K562 (cell line): Measurements from ENCODE around the gene PARD3B. TPM values are rescaled to one million over a fixed set of nuclear protein-coding genes. Genes with fewer than 3 reads are reported as not detected.

Experiments
- ATAC-seq: fragments of 200-7000 bp; cut with Tn5 transposase; 3 replicates; pipeline ENCODE4 v1.9.1; 2020; ENCODE audit warnings: moderate library complexity
- BruUV-seq: library from RNA; stranded (reverse); fragments of 400-500 nt; replicated peaks from 2 replicates; lab custom pipeline; 2021; lab: Mats Ljungman, UMichigan
- CTCF ChIA-PET: fragments of 300-600 bp; formaldehyde crosslinking; extraction: SDS; loops from one replicate; lab custom pipeline; 2021; ENCODE audit warnings: low intra/inter-chr PET ratio; lab: Yijun Ruan, JAX
- POLR2A ChIA-PET: fragments of 300-600, 350-650 bp; sonication (Branson Sonifier 250); formaldehyde crosslinking; extraction: SDS; loops from one replicate; lab custom pipeline; 2021; ENCODE audit warnings: antibody characterized with exemption, inconsistent platforms; lab: Yijun Ruan, JAX
- DNase-seq, 4 experiments: peaks; one replicate each; pipeline versions ENCODE4 v3.0.0 to v3.0.0-alpha.2; 2011 to 2018; ENCODE audit warnings: low spot score in 3 of 4, mixed read lengths in 3 of 4; ENCODE audit errors: extremely low read depth in 1 of 4
- FAIRE-seq: peaks from 2 replicates; lab custom pipeline; 2011; peaks lifted over from hg19 to GRCh38; lab: Jason Lieb, UNC
- H2AFZ ChIP-seq: 2 replicates; pipeline ENCODE4 v1.6.0; 2011; ENCODE audit warnings: low read depth, low read length, control low read depth, inconsistent platforms
- H3K27ac ChIP-seq: fragments of 200-600 bp; 3 replicates; pipeline ENCODE4 v1.8.0; 2011; ENCODE audit warnings: low read depth, mild to moderate bottlenecking, control low read depth, inconsistent platforms, low read length, moderate library complexity, mixed read lengths; ENCODE audit errors: extremely low read depth
- H3K27me3 ChIP-seq, 2 experiments: fragments of 300-600 bp in 1 of 2; 2 replicates in 1 of 2; 3 replicates in 1 of 2; pipeline versions ENCODE4 v1.6.0 to v1.8.0; 2011; ENCODE audit warnings: inconsistent platforms in 2 of 2, low read length in 2 of 2, mild to moderate bottlenecking in 1 of 2, mixed read lengths in 1 of 2, moderate library complexity in 1 of 2; ENCODE audit not compliant: control insufficient read depth in 2 of 2, insufficient read depth in 2 of 2
- H3K36me3 ChIP-seq: fragments of 300-600 bp; 3 replicates; pipeline ENCODE4 v1.8.0; 2011; ENCODE audit warnings: mild to moderate bottlenecking, low read length, inconsistent platforms; ENCODE audit not compliant: control insufficient read depth, insufficient read depth
- H3K4me1 ChIP-seq, 2 experiments: fragments of 200-600 bp in 1 of 2; replicated peaks in 1 of 2; 2 replicates in 1 of 2; 3 replicates in 1 of 2; pipeline versions ENCODE4 v1.5.1 to v1.8.0; 2011; ENCODE audit warnings: inconsistent platforms in 2 of 2, low read length in 2 of 2, mild to moderate bottlenecking in 1 of 2, mixed read lengths in 1 of 2, moderate library complexity in 1 of 2; ENCODE audit not compliant: control insufficient read depth in 2 of 2, insufficient read depth in 2 of 2
- H3K4me2 ChIP-seq: 2 replicates; pipeline ENCODE4 v1.6.1; 2011; ENCODE audit warnings: low read length, control low read depth, inconsistent platforms, mixed read lengths; ENCODE audit not compliant: insufficient read depth
- H3K4me3 ChIP-seq: fragments of 200-600 bp; sonication (generic), shearing (Covaris generic); 2 replicates; pipeline ENCODE4 v1.5.1; 2016; ENCODE audit warnings: control low read depth, inconsistent platforms
- H3K79me2 ChIP-seq: fragments of 200-600 bp; 3 replicates; pipeline ENCODE4 v1.8.0; 2011; ENCODE audit warnings: low read length, inconsistent platforms; ENCODE audit not compliant: control insufficient read depth, insufficient read depth
- H3K9ac ChIP-seq, 2 experiments: 2 replicates each; pipeline versions ENCODE4 v1.6.0 to v1.6.1; 2011; ENCODE audit warnings: low read depth in 2 of 2, low read length in 2 of 2, control low read depth in 1 of 2, inconsistent platforms in 1 of 2, mild to moderate bottlenecking in 1 of 2, mixed read lengths in 1 of 2; ENCODE audit not compliant: insufficient read depth in 1 of 2
- H3K9me1 ChIP-seq: one replicate; pipeline ENCODE4 v1.6.0; 2011; ENCODE audit warnings: inconsistent platforms, mild to moderate bottlenecking, low read length, moderate library complexity; ENCODE audit not compliant: control insufficient read depth, insufficient read depth
- H3K9me3 ChIP-seq: replicated peaks from 2 replicates; pipeline ENCODE4 v1.5.1; 2011; ENCODE audit warnings: low read depth, low read length, inconsistent platforms; ENCODE audit not compliant: control insufficient read depth, insufficient read depth
- H4K20me1 ChIP-seq: replicated peaks from 2 replicates; pipeline ENCODE4 v1.6.1; 2011; ENCODE audit warnings: low read length, inconsistent platforms, mixed read lengths; ENCODE audit not compliant: control insufficient read depth, insufficient read depth
- BCOR ChIP-seq: fragments of 450-650 bp; IDR thresholded peaks from 2 replicates; pipeline ENCODE4 v1.6.1; 2016
- CBX3 ChIP-seq, 2 experiments: IDR thresholded peaks; 1 replicate in 1 of 2; 2 replicates in 1 of 2; pipeline ENCODE4 v1.6.1; 2012; ENCODE audit warnings: inconsistent platforms in 2 of 2, low read length in 2 of 2, borderline replicate concordance in 1 of 2, control low read depth in 1 of 2
- ESRRB ChIP-seq: fragments of 250-450 bp; sonication (Bioruptor Pico); IDR thresholded peaks from 2 replicates; pipeline ENCODE4 v1.5.0; 2020; ENCODE audit warnings: mild to moderate bottlenecking, moderate library complexity, borderline replicate concordance
- GATAD2A ChIP-seq: fragments of 450-650 bp; IDR thresholded peaks from 2 replicates; pipeline ENCODE4 v1.6.1; 2017
- NCOA1 ChIP-seq: fragments of 450-650 bp; IDR thresholded peaks from 2 replicates; pipeline ENCODE4 v1.6.1; 2016; ENCODE audit warnings: low read depth
- PURB ChIP-seq: sonication (generic); formaldehyde crosslinking; IDR thresholded peaks from 2 replicates; pipeline ENCODE4 v1.9.0; 2021; ENCODE audit warnings: low read depth, mild to moderate bottlenecking, missing genetic modification reagents
- ZBTB5 ChIP-seq: fragments of 450-650 bp; IDR thresholded peaks from 2 replicates; pipeline ENCODE4 v1.6.1; 2017; ENCODE audit warnings: antibody characterized with exemption
- ZNF253 ChIP-seq: fragments of 250-450 bp; sonication (Bioruptor Pico); conservative IDR thresholded peaks from 2 replicates; pipeline ENCODE4 v1.6.1; 2021; ENCODE audit warnings: mild to moderate bottlenecking
- WGBS: fragments of 100-300 bp; shearing (Covaris generic); methylation state at CpG from one replicate; pipeline ENCODE4 v1.1.6; 2016; ENCODE audit warnings: low coverage, mixed read lengths; ENCODE audit not compliant: insufficient coverage; ENCODE audit errors: missing lambda C conversion rate; 5-methylcytosine and 5-hydroxymethylcytosine counted together
- in situ Hi-C: fragments of 300-500 bp; cut with MboI; formaldehyde crosslinking; loops from 4 replicates; pipeline ENCODE4 v1.15.0; 2018; ENCODE audit warnings: inconsistent platforms, mixed read lengths
- intact Hi-C: fragments of 100-400 bp; cut with micrococcal nuclease; formaldehyde crosslinking; loops from 2 replicates; pipeline ENCODE4 v1.14.2; 2022
- polyA plus RNA-seq, 8 experiments: library from polyadenylated mRNA; depleted of rRNA in 4 of 8; stranded (reverse) in 5 of 8; unstranded in 3 of 8; fragments of >200 nt; fragmentation: Nextera tagmentation in 2 of 8; fragmentation: Illumina TruSeq in 1 of 8; extraction: Ambion mirVana in 2 of 8; extraction: Trizol in 1 of 8; gene quantifications; 2 replicates each; pipeline versions ENCODE4 v1.2.1 to v1.2.3, GENCODE V29; 2011 to 2014; ENCODE audit warnings: inconsistent platforms in 1 of 8, missing spikeins in 1 of 8
- total RNA-seq, 7 experiments: library from RNA; depleted of rRNA in 6 of 7; stranded (reverse); fragments of >200 nt in 6 of 7; fragmentation: Illumina TruSeq in 2 of 7; extraction: Trizol in 2 of 7; gene quantifications; 2 replicates each; pipeline versions ENCODE4 v1.2.1 to v1.2.3, GENCODE V29; 2011 to 2021; ENCODE audit warnings: low replicate concordance in 1 of 7
- TF ChIP-seq, protein P1 (sequence below): fragments of 250-450 bp; sonication (Bioruptor Pico); IDR thresholded peaks from 2 replicates; pipeline ENCODE4 v1.8.0; 2022; ENCODE audit warnings: moderate library complexity, mild to moderate bottlenecking, inconsistent platforms
- TF ChIP-seq, protein P2 (sequence below): fragments of 450-650 bp; IDR thresholded peaks from 2 replicates; pipeline ENCODE4 v1.7.0; 2016; ENCODE audit warnings: borderline replicate concordance
- TF ChIP-seq, protein P3 (sequence below): fragments of 200-800 bp; sonication (Bioruptor generic); IDR thresholded peaks from 2 replicates; pipeline ENCODE4 v1.6.1; 2017; ENCODE audit warnings: missing genetic modification characterization, missing compliant biosample characterization

Gene PARD3B
- total and polyA plus RNA-seq, 9 of the 15 experiments (the other 6 are each of a cell fraction or from before 2014, with no cell fraction given) = 0.15 to 3.0 (median 1.1) TPM

GRCh38 chr2:204667990-204668389 lies 122.7 kb downstream of the PARD3B start:
- H4K20me1 ChIP-seq = no peaks in the 10 kb centered on the region
- H3K9me3 ChIP-seq = no peaks in the 10 kb centered on the region
- FAIRE-seq = no peak
- no peaks in the 10 kb centered on the region for H3K36me3 ChIP-seq
- POLR2A ChIA-PET = no interaction called here
- no peak for TF ChIP-seq GATAD2A
- no peak for DNase-seq
- intact Hi-C loops = no loop called here
- H3K27ac ChIP-seq = no peak overlapping the region
- CTCF ChIA-PET = no interaction called here
- in situ Hi-C loops = no loop called here
- H3K4me3 ChIP-seq = no peak overlapping the region
- H3K4me2 ChIP-seq = no peak overlapping the region
- ATAC-seq = no peak
- H2AFZ ChIP-seq = no peak overlapping the region
- BruUV-seq = no TSS peak
- no peaks in the 10 kb centered on the region; a peak in 1 of 5 replicates for H3K4me1 ChIP-seq
- no peaks in the 10 kb centered on the region for H3K9me1 ChIP-seq
- H3K79me2 ChIP-seq = no peaks in the 10 kb centered on the region
- H3K27me3 ChIP-seq = no peaks in the 10 kb centered on the region; a peak in 1 of 5 replicates
- no peak overlapping the region for H3K9ac ChIP-seq
- WGBS = 39% methylated on average over 2 of the region's 2 CpGs

GRCh38 chr2:204669382-204669781 lies 124.1 kb downstream of the PARD3B start:
- Histone ChIP-seq H3K27ac (no peak overlapping the region), H3K36me3 (no peaks in the 10 kb centered on the region), H3K4me2 (no peak overlapping the region), H3K4me3 (no peak overlapping the region), H3K9me1 (no peaks in the 10 kb centered on the region), H3K9me3 (no peaks in the 10 kb centered on the region), H3K79me2 (no peaks in the 10 kb centered on the region), H3K27me3 (no peaks in the 10 kb centered on the region; a peak in 1 of 5 replicates), H4K20me1 (no peaks in the 10 kb centered on the region), H2AFZ (no peak overlapping the region), H3K9ac (no peak overlapping the region), H3K4me1 (no peaks in the 10 kb centered on the region; a peak in 1 of 5 replicates)
- in situ Hi-C loops (no loop called here), intact Hi-C loops (no loop called here)
- ChIA-PET CTCF (no interaction called here), POLR2A (no interaction called here)
- no peak for ATAC-seq
- DNase-seq = no peak
- WGBS = 13% methylated on average over 3 of the region's 3 CpGs
- no peak for FAIRE-seq
- BruUV-seq = no TSS peak
- no peak for TF ChIP-seq NCOA1
- TF ChIP-seq ESRRB = no peak
- TF ChIP-seq CBX3 (IDR thresholded peaks at IDR 0.05; ENCODE audit: borderline replicate concordance in 1 of 2, low read length in 2 of 2) = no peak
- TF ChIP-seq ZBTB5 = no peak
- TF ChIP-seq, protein P1, sequence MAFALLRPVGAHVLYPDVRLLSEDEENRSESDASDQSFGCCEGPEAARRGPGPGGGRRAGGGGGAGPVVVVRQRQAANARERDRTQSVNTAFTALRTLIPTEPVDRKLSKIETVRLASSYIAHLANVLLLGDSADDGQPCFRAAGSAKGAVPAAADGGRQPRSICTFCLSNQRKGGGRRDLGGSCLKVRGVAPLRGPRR (CRISPR knock-in tag) = no peak
- no peak for TF ChIP-seq BCOR
- TF ChIP-seq, protein P2, sequence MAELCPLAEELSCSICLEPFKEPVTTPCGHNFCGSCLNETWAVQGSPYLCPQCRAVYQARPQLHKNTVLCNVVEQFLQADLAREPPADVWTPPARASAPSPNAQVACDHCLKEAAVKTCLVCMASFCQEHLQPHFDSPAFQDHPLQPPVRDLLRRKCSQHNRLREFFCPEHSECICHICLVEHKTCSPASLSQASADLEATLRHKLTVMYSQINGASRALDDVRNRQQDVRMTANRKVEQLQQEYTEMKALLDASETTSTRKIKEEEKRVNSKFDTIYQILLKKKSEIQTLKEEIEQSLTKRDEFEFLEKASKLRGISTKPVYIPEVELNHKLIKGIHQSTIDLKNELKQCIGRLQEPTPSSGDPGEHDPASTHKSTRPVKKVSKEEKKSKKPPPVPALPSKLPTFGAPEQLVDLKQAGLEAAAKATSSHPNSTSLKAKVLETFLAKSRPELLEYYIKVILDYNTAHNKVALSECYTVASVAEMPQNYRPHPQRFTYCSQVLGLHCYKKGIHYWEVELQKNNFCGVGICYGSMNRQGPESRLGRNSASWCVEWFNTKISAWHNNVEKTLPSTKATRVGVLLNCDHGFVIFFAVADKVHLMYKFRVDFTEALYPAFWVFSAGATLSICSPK = no peak
- TF ChIP-seq PURB (CRISPR knock-in tag) = no peak
- no peak for TF ChIP-seq ZNF253 (CRISPR knock-in tag)
- TF ChIP-seq, protein P3, sequence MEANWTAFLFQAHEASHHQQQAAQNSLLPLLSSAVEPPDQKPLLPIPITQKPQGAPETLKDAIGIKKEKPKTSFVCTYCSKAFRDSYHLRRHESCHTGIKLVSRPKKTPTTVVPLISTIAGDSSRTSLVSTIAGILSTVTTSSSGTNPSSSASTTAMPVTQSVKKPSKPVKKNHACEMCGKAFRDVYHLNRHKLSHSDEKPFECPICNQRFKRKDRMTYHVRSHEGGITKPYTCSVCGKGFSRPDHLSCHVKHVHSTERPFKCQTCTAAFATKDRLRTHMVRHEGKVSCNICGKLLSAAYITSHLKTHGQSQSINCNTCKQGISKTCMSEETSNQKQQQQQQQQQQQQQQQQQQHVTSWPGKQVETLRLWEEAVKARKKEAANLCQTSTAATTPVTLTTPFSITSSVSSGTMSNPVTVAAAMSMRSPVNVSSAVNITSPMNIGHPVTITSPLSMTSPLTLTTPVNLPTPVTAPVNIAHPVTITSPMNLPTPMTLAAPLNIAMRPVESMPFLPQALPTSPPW (CRISPR knock-in tag) = no peak
